Fibroblast of pulmonary artery (primary cell): ENCODE data around the gene ZFPM1.
A peak's percentile ranks its signal among the peaks of the same experiment; 100 is the strongest.

Source experiments
- DNase-seq: peaks from one replicate; pipeline ENCODE4 v3.0.0-alpha.2; 2010; ENCODE audit warnings: low read depth
- H3K4me3 ChIP-seq: replicated peaks from 2 replicates; pipeline ENCODE4 v1.5.1; 2011; ENCODE audit warnings: low read depth, mild to moderate bottlenecking, control low read depth, low read length, moderate library complexity
- CTCF ChIP-seq: IDR thresholded peaks from 2 replicates; pipeline ENCODE4 v1.5.1; 2011; ENCODE audit warnings: mild to moderate bottlenecking, control low read depth, low read length, inconsistent platforms; ENCODE audit errors: missing control alignments

ZFPM1 gene

GRCh38 chr16:88495268-88495772 is 42.2 kb downstream of the ZFPM1 start:
- TF ChIP-seq CTCF: no peak
- no peak for DNase-seq
- H3K4me3 ChIP-seq: no peak overlapping the region

GRCh38 chr16:88497561-88498462 is 44.7 kb downstream of the ZFPM1 start:
- H3K4me3 ChIP-seq: no peak overlapping the region
- DNase-seq: peak; percentile 39
- TF ChIP-seq CTCF: no peak

- no peak for DNase-seq
- H3K4me3 ChIP-seq: no peak overlapping the region
- TF ChIP-seq CTCF: no peak
These were observed 45.6 kb downstream of the ZFPM1 start for GRCh38 chr16:88498576-88499208.

- DNase-seq: no peak
- no peak for TF ChIP-seq CTCF
- no peak overlapping the region for H3K4me3 ChIP-seq
These were observed 46.2 kb downstream of the ZFPM1 start for GRCh38 chr16:88499292-88499691.

GRCh38 chr16:88499836-88500251 is 46.8 kb downstream of the ZFPM1 start:
- H3K4me3 ChIP-seq: no peak overlapping the region
- no peak for DNase-seq
- TF ChIP-seq CTCF: no peak

- no peak for DNase-seq
- no peak for TF ChIP-seq CTCF
- no peak overlapping the region for H3K4me3 ChIP-seq
These were observed 47.2 kb downstream of the ZFPM1 start for GRCh38 chr16:88500255-88500661.
